Adipose tissue (tissue), 3 donors: ENCODE measurements around the gene WDR91. TPM values are rescaled to one million over a fixed set of nuclear protein-coding genes. Genes with fewer than 3 reads are reported as not detected.
"Not testable (repeated sequence)": the region's sequence is repeated elsewhere in the genome, so short reads cannot be mapped to it uniquely, and the experiment has no call there.

Source experiments
- H3K27ac ChIP-seq: one replicate; pipeline ENCODE4 v1.5.1; 2013; ENCODE audit warnings: low read depth, low read length
- WGBS, 3 donors: extraction: QIAGEN DNeasy Blood & Tissue Kit; methylation state at CpG; one replicate each; pipeline ENCODE4 v1.1.7; 2013; 5-methylcytosine and 5-hydroxymethylcytosine counted together
- polyA plus RNA-seq, 3 donors: library from polyadenylated mRNA; stranded (reverse); fragments of 200-250 nt; gene quantifications; one replicate each; pipeline ENCODE4 v1.2.3, GENCODE V29; 2013
- donor health status: healthy with polysubstance abuse.
- donor health status: Bipolar disorder and iron deficiency.
- donor health status: healthy.

Gene WDR91
- polyA plus RNA-seq, 3 donors: 7.3 to 18.4 (median 7.9) TPM

- WGBS, 3 donors: 77 to 92% (median 80%) methylated on average over 7 of the region's 7 CpGs
Measured at GRCh38 chr7:135185471-135186260, 25.7 kb downstream of the WDR91 start.

GRCh38 chr7:135184254-135184841, 27.0 kb downstream of the WDR91 start:
- H3K27ac ChIP-seq: no peak overlapping the region
- WGBS, 3 donors: 93 to 97% (median 93%) methylated on average over 5 of the region's 5 CpGs

More at GRCh38 chr7:135185471-135186260, 25.7 kb downstream of the WDR91 start:
- H3K27ac ChIP-seq: no peak overlapping the region

GRCh38 chr7:135183478-135183877, 27.8 kb downstream of the WDR91 start:
- WGBS, 3 donors: 97% methylated on average over 7 of the region's 7 CpGs
- no peak overlapping the region for H3K27ac ChIP-seq

GRCh38 chr7:135181929-135182678, 29.2 kb downstream of the WDR91 start:
- no peak overlapping the region for H3K27ac ChIP-seq
- WGBS, 3 donors: 98 to 99% (median 98%) methylated on average over 31 of the region's 31 CpGs

GRCh38 chr7:135181261-135181928, 29.9 kb downstream of the WDR91 start:
- WGBS, 3 donors: 45 to 93% (median 91%) methylated on average over 3 of the region's 3 CpGs
- no peak overlapping the region for H3K27ac ChIP-seq

- H3K27ac ChIP-seq: no peak overlapping the region
- 97 to 99% (median 97%) methylated on average over 5 of the region's 5 CpGs for WGBS, 3 donors
Measured at GRCh38 chr7:135180122-135180521, 31.2 kb downstream of the WDR91 start.

GRCh38 chr7:135179321-135179925, 31.9 kb downstream of the WDR91 start:
- no peak overlapping the region for H3K27ac ChIP-seq

GRCh38 chr7:135178364-135178763, 33.0 kb downstream of the WDR91 start:
- no peak overlapping the region for H3K27ac ChIP-seq
- WGBS, 3 donors: 84 to 90% (median 88%) methylated on average over 13 of the region's 13 CpGs

More at GRCh38 chr7:135179321-135179925, 31.9 kb downstream of the WDR91 start:
- 49 to 96% (median 92%) methylated on average over 8 of the region's 8 CpGs for WGBS, 3 donors

- WGBS, 3 donors: 94 to 96% (median 94%) methylated on average over 9 of the region's 9 CpGs
- no peak overlapping the region for H3K27ac ChIP-seq
Measured at GRCh38 chr7:135177028-135177696, 34.2 kb downstream of the WDR91 start.

- WGBS, 3 donors: 89 to 94% (median 93%) methylated on average over 6 of the region's 6 CpGs
- no peak overlapping the region for H3K27ac ChIP-seq
Measured at GRCh38 chr7:135175931-135176330, 35.4 kb downstream of the WDR91 start.

- 94 to 95% (median 94%) methylated on average over 7 of the region's 7 CpGs for WGBS, 3 donors
- no peak overlapping the region for H3K27ac ChIP-seq
Measured at GRCh38 chr7:135174941-135175340, 36.4 kb downstream of the WDR91 start.

- not testable (repeated sequence) for H3K27ac ChIP-seq
- WGBS, 3 donors: 78 to 88% (median 85%) methylated on average over 4 of the region's 4 CpGs
Measured at GRCh38 chr7:135173916-135174315, 37.4 kb downstream of the WDR91 start.

- 57 to 73% (median 65%) methylated on average over 19 of the region's 19 CpGs for WGBS, 3 donors
Measured at GRCh38 chr7:135171581-135172291, 39.6 kb downstream of the WDR91 start.

GRCh38 chr7:135170998-135171481, 40.3 kb downstream of the WDR91 start:
- WGBS, 3 donors: 15 to 23% (median 21%) methylated on average over 12 of the region's 12 CpGs
- H3K27ac ChIP-seq: peak overlapping the region; percentile 60

More at GRCh38 chr7:135171581-135172291, 39.6 kb downstream of the WDR91 start:
- H3K27ac ChIP-seq: not testable (repeated sequence)

GRCh38 chr7:135170274-135170997, 40.9 kb downstream of the WDR91 start, which contains the start of gene CYREN:
CYREN (minus strand) TSS chr7:135170707; CDS start chr7:135168922, 1,785 bp downstream.
- WGBS, 3 donors: 0% methylated on average over 66 to 77 of the region's 77 CpGs
- peak within 1 kb of the TSS; percentile 60 for H3K27ac ChIP-seq

GRCh38 chr7:135169964-135170273, 41.4 kb downstream of the WDR91 start:
- 0 to 3% (median 2%) methylated on average over 17 of the region's 17 CpGs for WGBS, 3 donors
- peak overlapping the region; percentile 60 for H3K27ac ChIP-seq
